ENCODE measurements around the gene GPAM.
"Not testable (repeated sequence)": the region's sequence is repeated elsewhere in the genome, so short reads cannot be mapped to it uniquely, and the experiment has no call there.

Gene GPAM

GRCh38 chr10:112135604-112136003 is 48.0 kb downstream of the GPAM start:
- no peak for DNase-seq (ENCODE audit: low spot score)

DNA sequence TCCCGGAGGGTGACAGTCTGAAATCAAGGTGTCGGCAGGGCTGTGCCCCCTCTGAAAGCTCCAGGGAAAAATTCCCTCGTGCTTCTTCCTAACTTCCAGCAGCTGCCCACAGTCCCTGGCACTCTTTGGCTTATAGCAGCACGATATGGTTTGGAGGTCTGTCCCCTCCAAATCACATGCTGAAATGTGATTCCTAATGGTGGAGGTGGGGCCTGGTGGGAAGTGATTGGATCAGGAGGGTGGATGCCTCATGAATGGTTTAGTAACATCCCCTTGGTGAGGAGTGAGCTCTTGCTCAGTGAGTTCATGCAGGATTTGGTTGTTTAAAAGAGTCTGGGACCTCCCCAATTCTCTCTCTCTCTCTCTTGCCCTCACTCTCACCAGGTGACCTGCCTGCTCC is 51.1 kb downstream of the GPAM start:
- no peak for DNase-seq (ENCODE audit: low spot score)

- no peak for DNase-seq (ENCODE audit: low spot score)
Measured at GRCh38 chr10:112131996-112132395, 51.6 kb downstream of the GPAM start.

DNA sequence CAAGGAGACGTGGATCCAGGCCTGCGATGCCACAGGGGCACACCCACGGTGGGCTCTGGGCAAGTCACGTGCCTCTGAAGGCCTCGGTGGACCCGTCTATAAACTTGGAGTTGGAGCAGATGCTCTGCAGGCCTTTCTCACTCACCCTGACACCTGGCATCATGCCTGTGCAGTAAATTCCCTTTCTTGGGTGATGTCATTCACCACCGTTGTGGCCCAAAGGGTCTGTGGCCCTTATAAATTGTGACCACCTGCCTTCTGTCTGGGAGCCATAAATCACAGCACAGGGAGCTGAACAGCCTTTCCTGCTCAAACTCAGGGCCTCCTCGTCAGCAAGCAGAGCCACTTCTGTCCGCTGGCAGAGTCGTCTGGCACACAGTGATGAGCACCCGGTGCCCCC is 52.2 kb downstream of the GPAM start:
- DNase-seq (ENCODE audit: low spot score), result no peak

DNA sequence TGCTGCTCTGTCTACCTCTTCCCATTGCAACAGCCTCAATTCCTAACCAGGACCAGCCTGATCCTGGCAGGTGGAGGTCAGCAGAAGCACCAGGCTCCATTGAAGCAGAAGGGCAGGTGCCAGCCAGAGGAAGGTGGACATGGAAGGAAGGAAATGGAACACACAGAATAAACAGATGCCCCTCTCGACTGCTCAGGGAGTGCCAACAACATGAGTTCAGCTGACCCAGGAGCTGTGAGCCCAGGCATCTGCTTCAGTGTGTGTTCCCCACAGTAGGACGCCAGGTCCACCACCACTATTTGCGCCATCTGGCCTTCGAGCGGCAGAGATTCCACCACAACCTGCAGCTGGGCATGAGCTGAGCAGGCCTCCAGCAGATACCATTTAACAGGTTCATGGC is 56.7 kb downstream of the GPAM start:
- no peak for DNase-seq (ENCODE audit: low spot score)

DNA sequence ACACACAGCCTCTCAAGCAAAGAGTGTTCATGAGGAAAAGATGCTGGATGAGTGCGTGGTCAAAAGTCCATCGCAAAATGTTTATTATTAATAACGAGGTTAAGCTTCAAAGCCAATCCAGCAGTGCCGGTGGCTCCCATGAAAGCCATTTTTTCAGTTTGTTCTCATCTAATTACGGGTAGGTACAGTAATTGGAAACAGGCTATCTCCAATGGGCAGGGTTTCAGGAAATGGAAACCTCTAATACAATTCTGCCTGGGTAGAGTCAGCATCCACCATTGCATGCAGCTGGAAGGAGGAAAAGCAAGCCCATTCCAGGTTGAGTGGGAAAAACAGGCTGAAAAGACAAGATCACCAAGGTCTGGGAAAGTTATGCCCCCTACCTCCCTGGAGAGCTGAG is 57.4 kb downstream of the GPAM start:
- no peak for DNase-seq (ENCODE audit: low spot score)

DNA sequence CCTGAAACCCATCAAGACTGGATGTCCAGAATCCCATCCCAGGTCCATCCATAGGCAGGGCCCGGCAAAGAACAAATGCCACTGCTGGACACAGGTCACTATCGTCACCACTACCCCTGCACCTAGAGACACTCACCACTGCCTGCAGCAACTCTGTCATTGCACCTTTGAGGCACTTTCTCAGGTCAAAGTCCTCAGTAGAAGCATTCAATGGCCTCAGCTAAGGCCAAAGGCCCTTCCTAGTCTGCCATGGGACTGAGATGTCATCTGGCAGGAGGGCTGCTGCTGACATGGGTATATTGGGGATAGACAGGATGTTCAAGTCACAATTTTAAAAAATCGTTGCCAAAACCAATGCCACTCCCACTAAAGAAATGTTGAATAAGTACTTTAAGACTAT is 58.7 kb downstream of the GPAM start:
- DNase-seq (ENCODE audit: low spot score), result no peak

DNA sequence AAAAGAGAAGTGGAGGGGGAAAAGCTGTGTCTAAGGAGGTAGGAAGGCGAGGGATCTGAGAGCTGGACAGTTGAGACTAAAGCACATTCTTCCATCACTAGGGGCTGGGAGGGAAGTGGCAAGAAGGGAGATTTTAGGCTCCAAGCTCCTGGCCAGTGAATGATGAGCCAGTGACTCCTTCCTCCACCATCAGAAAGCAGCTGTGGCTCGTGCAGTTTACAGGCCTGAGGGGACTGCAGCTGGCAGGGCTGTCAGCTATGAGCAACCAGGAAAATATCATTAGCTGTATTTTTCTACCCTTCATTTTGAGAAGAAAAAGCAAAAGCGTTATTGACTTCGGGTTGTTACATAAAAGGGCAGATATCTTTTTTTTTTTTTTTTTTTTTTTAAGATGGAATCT is 60.7 kb downstream of the GPAM start:
- no peak for DNase-seq (ENCODE audit: low spot score)

DNA sequence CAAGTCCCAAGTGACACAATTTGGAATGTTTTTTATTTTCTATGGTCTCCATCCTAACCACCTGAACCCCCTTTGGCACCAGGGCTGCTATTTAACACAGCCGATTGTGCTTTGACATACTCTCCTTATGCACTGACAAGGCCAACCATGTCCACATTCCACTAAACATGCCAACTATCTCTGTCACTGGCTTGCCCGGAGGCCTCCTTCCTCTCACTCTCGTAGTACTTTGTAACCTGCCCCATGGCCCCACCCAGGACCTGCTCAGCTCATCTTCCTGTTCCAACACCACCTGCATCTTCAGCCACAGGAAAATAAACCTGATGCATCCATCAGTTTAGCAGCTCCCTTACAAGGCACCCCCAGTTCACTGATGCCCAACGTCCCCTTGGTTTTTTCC is 63.1 kb downstream of the GPAM start:
- no peak for DNase-seq (ENCODE audit: low spot score)

GRCh38 chr10:112115781-112116385 is 67.7 kb downstream of the GPAM start:
- peak; percentile 65 for DNase-seq (ENCODE audit: low spot score)

GRCh38 chr10:112109779-112110178 is 73.8 kb downstream of the GPAM start:
- not testable (repeated sequence) for DNase-seq (ENCODE audit: low spot score)

Data from NAMALWA (cell line).